ENCODE results near the gene WNT11.

Gene WNT11

GRCh38 chr11:76152086-76152681 is 54.1 kb downstream of the WNT11 start:
- DNase-seq = no peak

DNA sequence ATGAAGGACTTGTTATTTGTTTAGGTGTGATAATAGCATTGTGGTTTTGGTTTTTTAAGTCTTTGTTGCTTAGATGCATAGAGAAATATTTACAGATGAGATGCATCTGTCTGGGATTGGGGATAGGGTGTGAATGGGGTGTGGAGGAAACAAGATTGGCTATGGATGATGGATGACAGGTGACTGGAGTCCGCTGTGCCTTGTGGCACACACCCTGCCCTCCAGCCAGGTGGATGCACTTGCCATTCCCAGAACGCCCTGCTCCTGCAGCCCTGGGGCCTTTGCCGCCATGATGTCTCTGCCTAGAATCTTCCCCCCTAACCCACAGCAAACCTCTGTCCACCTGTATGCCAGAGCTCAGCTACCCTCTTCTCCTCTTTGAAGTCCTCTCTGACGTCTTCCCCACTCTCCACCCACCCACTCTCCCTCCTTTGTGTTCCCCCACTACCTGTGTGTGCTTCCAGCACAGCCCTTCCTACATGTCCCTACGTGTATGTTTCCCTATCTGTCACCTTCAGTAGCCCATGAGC is 54.7 kb downstream of the WNT11 start:
- DNase-seq = peak; percentile 76

- no peak for DNase-seq
Observed at GRCh38 chr11:76150141-76150540, 56.2 kb downstream of the WNT11 start.

GRCh38 chr11:76149713-76150112 is 56.6 kb downstream of the WNT11 start:
- no peak for DNase-seq

DNA sequence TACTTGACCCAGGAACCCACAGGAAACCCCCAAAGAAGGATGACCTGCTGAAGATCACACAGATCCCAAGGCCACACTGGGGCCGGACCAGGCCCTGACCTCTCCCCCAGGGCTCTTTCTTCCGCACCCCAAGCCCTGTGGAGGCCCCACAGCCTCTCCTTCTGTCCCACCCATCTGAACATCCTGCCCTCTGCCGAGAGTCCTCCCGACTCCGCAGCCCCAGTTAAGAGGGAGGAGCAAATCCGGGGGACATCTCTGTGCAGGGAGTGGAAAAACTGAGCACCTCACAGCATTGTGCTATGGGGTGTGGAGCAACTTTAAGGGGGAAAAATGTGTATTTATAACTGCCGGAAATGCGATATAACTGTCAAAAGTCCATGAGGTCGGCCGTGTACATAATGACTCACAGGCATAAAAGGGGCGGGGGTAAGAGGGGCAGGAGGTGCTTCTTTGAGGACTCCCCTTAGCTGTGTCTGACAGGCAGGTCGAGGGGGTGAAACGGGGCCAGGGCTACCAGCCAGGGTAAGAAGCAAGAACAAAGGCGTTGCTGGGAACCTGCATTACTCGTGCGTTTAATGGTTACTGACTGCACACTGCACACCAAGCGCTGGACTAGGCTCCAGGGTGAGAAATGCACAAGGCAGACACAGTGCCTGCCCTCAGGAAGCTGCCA is 57.2 kb downstream of the WNT11 start:
- DNase-seq = no peak

- DNase-seq = no peak
Observed at GRCh38 chr11:76148231-76148630, 58.1 kb downstream of the WNT11 start.

DNA sequence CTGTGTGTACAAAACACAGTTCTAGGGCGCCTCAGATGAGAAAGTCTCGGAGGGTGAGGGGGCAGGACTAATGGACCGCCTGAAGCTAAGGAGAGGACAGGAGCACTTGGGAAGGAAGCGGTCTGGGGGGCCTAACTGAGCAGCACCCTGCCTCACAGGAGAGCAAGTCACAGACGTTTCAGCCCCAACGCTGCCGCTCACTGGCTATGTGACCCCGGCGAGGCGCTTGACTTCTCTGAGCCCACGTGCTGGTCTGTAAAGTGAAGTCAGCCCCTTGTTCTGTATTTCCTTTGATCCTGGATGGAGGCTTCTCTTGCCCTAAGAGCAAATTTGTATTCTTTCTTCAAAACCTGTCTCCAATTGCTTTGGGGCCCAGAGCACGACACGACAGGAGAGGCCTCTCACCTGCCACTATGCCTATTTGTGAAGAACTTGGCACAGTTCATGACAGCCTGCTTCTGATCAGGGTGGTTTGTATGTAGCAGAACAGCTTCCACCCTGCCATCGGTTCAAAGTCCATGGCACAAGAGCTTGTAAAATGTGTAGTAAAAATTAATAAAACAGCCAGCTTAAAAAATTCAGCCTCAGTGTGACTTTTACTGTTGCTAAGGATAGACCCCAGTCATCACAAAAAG is 59.1 kb downstream of the WNT11 start:
- DNase-seq = no peak

DNA sequence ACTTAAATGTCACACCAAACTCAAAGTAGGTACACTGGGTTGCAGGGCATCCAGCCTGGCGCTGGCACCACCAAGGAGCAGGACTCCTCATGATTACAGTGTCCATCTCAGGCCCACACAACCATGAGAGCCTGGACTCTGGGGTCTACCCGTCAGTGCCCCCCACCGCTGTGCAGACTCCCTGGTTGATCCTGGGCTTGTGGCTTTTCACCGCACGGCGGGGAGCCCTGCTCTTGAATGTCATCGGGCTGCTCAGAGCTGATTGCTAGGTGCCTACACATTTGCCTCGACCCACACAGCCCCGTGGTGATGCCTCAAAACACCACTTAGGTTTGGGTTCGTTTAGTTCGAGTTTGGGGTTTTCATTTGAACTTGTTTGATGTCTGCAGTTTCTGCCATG is 63.0 kb downstream of the WNT11 start:
- no peak for DNase-seq

- DNase-seq = no peak
Observed at GRCh38 chr11:76141901-76142588, 64.3 kb downstream of the WNT11 start.

DNA sequence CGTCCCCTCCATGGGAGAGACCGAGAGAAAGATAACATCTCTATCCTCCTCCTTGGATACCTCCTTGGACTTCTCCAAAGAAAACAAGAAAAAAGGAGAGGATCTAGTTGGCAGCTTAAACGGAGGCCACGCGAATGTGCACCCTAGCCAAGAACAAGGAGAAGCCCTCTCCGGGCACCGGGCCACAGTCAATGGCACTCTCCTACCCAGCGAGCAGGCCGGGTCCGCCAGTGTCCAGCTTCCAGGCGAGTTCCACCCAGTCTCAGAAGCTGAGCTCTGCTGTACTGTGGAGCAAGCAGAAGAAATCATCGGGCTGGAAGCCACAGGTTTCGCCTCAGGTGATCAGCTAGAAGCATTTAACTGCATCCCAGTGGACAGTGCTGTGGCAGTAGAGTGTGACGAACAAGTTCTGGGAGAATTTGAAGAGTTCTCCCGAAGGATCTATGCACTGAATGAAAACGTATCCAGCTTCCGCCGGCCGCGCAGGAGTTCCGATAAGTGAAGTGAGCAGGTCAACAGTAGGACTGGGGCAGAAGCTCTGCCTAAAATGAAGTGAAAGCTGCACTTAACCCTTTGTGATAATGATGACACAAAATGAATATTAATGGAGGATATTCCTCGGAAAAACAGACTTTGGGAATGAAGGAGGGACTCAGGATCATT is 65.3 kb downstream of the WNT11 start:
- DNase-seq = no peak

- DNase-seq = no peak
Observed at GRCh38 chr11:76139314-76139713, 67.0 kb downstream of the WNT11 start.

Data from NCI-H345 (cell line).